H9 (cell line): ENCODE data around the gene TMEM106C. TPM values are rescaled to one million over a fixed set of nuclear protein-coding genes. Genes with fewer than 3 reads are reported as not detected.
"Not testable (repeated sequence)": the region's sequence is repeated elsewhere in the genome, so short reads cannot be mapped to it uniquely, and the experiment has no call there.

Source experiments
- DNase-seq: peaks from one replicate; pipeline ENCODE4 v3.0.0-alpha.2; 2017
- H2AFZ ChIP-seq: one replicate; pipeline ENCODE4 v1.6.1; 2013; ENCODE audit warnings: mild to moderate bottlenecking, low read length, control low read depth, moderate library complexity
- H2AK5ac ChIP-seq: 2 replicates; pipeline ENCODE4 v1.6.1; 2013; ENCODE audit warnings: low read length, control low read depth, mixed read lengths; ENCODE audit not compliant: insufficient read length
- H2BK120ac ChIP-seq: one replicate; pipeline ENCODE4 v1.6.1; 2013; ENCODE audit warnings: low read depth, mild to moderate bottlenecking, low read length, control low read depth, inconsistent platforms; ENCODE audit not compliant: poor library complexity, severe bottlenecking
- H2BK12ac ChIP-seq: 2 replicates; pipeline ENCODE4 v1.6.1; 2013; ENCODE audit warnings: low read length, control low read depth, mixed read lengths, low read depth; ENCODE audit not compliant: insufficient read length
- H2BK15ac ChIP-seq: 2 replicates; pipeline ENCODE4 v1.6.1; 2013; ENCODE audit warnings: low read depth, low read length, control low read depth
- H2BK20ac ChIP-seq: one replicate; pipeline ENCODE4 v1.6.1; 2013; ENCODE audit warnings: low read depth, mild to moderate bottlenecking, low read length, control low read depth, inconsistent platforms; ENCODE audit not compliant: poor library complexity, severe bottlenecking
- H2BK5ac ChIP-seq: 2 replicates; pipeline ENCODE4 v1.6.1; 2013; ENCODE audit warnings: low read length, control low read depth, mixed read lengths; ENCODE audit not compliant: insufficient read length
- H3K14ac ChIP-seq: 2 replicates; pipeline ENCODE4 v1.6.1; 2013; ENCODE audit warnings: low read length, control low read depth; ENCODE audit not compliant: insufficient read depth
- H3K18ac ChIP-seq: 2 replicates; pipeline ENCODE4 v1.6.1; 2013; ENCODE audit warnings: low read depth, mild to moderate bottlenecking, mixed read lengths, low read length, control low read depth; ENCODE audit not compliant: insufficient read length
- H3K23ac ChIP-seq: 2 replicates; pipeline ENCODE4 v1.6.1; 2013; ENCODE audit warnings: low read length, control low read depth, mixed read lengths, low read depth; ENCODE audit not compliant: insufficient read length
- H3K23me2 ChIP-seq: 2 replicates; pipeline ENCODE4 v1.6.1; 2013; ENCODE audit warnings: low read depth, mild to moderate bottlenecking, mixed read lengths, low read length, control low read depth; ENCODE audit not compliant: insufficient read length, poor library complexity, severe bottlenecking
- H3K27ac ChIP-seq: 2 replicates; pipeline ENCODE4 v1.5.1; 2013; ENCODE audit warnings: low read length, control low read depth, mixed read lengths, low read depth; ENCODE audit not compliant: insufficient read length
- H3K27me3 ChIP-seq: 2 replicates; pipeline ENCODE4 v1.6.1; 2013; ENCODE audit warnings: low read length, control low read depth, inconsistent platforms; ENCODE audit not compliant: insufficient read depth
- H3K4ac ChIP-seq: 2 replicates; pipeline ENCODE4 v1.6.1; 2013; ENCODE audit warnings: low read depth, mild to moderate bottlenecking, control low read depth, inconsistent platforms, low read length, moderate library complexity
- H3K4me1 ChIP-seq: 2 replicates; pipeline ENCODE4 v1.6.1; 2013; ENCODE audit warnings: low read length, control low read depth, inconsistent platforms; ENCODE audit not compliant: insufficient read depth
- H3K4me2 ChIP-seq: 2 replicates; pipeline ENCODE4 v1.6.1; 2013; ENCODE audit warnings: low read length, control low read depth, mixed read lengths; ENCODE audit not compliant: insufficient read length, insufficient read depth
- H3K56ac ChIP-seq: 2 replicates; pipeline ENCODE4 v1.6.1; 2013; ENCODE audit warnings: low read depth, mild to moderate bottlenecking, mixed read lengths, low read length, control low read depth; ENCODE audit not compliant: insufficient read length
- H3K79me1 ChIP-seq: 2 replicates; pipeline ENCODE4 v1.6.1; 2013; ENCODE audit warnings: low read depth, mild to moderate bottlenecking, moderate library complexity, low read length, control low read depth, inconsistent platforms; ENCODE audit not compliant: insufficient read depth, poor library complexity, severe bottlenecking
- H3K79me2 ChIP-seq: 2 replicates; pipeline ENCODE4 v1.6.1; 2013; ENCODE audit warnings: low read length, control low read depth, inconsistent platforms; ENCODE audit not compliant: insufficient read depth
- H3K9ac ChIP-seq: 2 replicates; pipeline ENCODE4 v1.6.1; 2013; ENCODE audit warnings: low read length, control low read depth, mixed read lengths; ENCODE audit not compliant: insufficient read length; ENCODE audit errors: extremely low read depth
- H3K9me3 ChIP-seq: one replicate; pipeline ENCODE4 v1.6.1; 2013; ENCODE audit warnings: low read depth, low read length, inconsistent platforms; ENCODE audit not compliant: control insufficient read depth
- H3T11ph ChIP-seq: one replicate; pipeline ENCODE4 v1.6.1; 2013; ENCODE audit warnings: mild to moderate bottlenecking, low read length, control low read depth, inconsistent platforms
- H4K20me1 ChIP-seq: one replicate; pipeline ENCODE4 v1.6.1; 2013; ENCODE audit not compliant: control insufficient read depth, insufficient read length, insufficient read depth
- H4K5ac ChIP-seq: 2 replicates; pipeline ENCODE4 v1.6.1; 2013; ENCODE audit warnings: low read depth, mild to moderate bottlenecking, mixed read lengths, low read length, control low read depth; ENCODE audit not compliant: insufficient read length
- H4K8ac ChIP-seq: replicated peaks from 2 replicates; pipeline ENCODE4 v1.6.1; 2013; ENCODE audit warnings: low read length, control low read depth, mixed read lengths, low read depth; ENCODE audit not compliant: insufficient read length
- H4K91ac ChIP-seq: 2 replicates; pipeline ENCODE4 v1.6.1; 2013; ENCODE audit warnings: low read depth, mild to moderate bottlenecking, moderate library complexity, mixed read lengths, low read length, control low read depth; ENCODE audit not compliant: insufficient read length
- H3K27ac Mint-ChIP-seq, 3 experiments: 2 replicates in 2 of 3; 3 replicates in 1 of 3; pipeline ENCODE4 v1.8.0; 2020 to 2021; ENCODE audit warnings: mixed read lengths in 3 of 3, mild to moderate bottlenecking in 1 of 3, moderate library complexity in 1 of 3
- H3K27me3 Mint-ChIP-seq: 2 replicates; pipeline ENCODE4 v1.8.0; 2021; ENCODE audit warnings: low read depth, mild to moderate bottlenecking, moderate library complexity, mixed read lengths
- H3K36me3 Mint-ChIP-seq, 3 experiments: 2 replicates in 2 of 3; 3 replicates in 1 of 3; pipeline ENCODE4 v1.8.0; 2020 to 2021; ENCODE audit warnings: low read depth in 3 of 3, mixed read lengths in 3 of 3; ENCODE audit not compliant: insufficient read depth in 1 of 3
- H3K4me1 Mint-ChIP-seq, 2 experiments: 2 replicates each; pipeline ENCODE4 v1.8.0; 2020; ENCODE audit warnings: mixed read lengths in 2 of 2
- H3K4me3 Mint-ChIP-seq, 2 experiments: 2 replicates in 1 of 2; 3 replicates in 1 of 2; pipeline ENCODE4 v1.8.0; 2020 to 2021; ENCODE audit warnings: mild to moderate bottlenecking in 2 of 2, mixed read lengths in 2 of 2, moderate library complexity in 1 of 2
- H3K9me3 Mint-ChIP-seq, 2 experiments: 2 replicates in 1 of 2; 3 replicates in 1 of 2; pipeline ENCODE4 v1.8.0; 2020; ENCODE audit warnings: mild to moderate bottlenecking in 2 of 2, mixed read lengths in 2 of 2, moderate library complexity in 1 of 2
- CTCF ChIP-seq: fragments of 200-600 bp; sonication (generic); conservative IDR thresholded peaks from 3 replicates; pipeline ENCODE4 v1.8.0; 2021; ENCODE audit warnings: antibody characterized with exemption, mild to moderate bottlenecking
- WGBS: extraction: QIAGEN DNeasy Blood & Tissue Kit; methylation state at CpG from one replicate; pipeline ENCODE4 v1.1.7; 2013; ENCODE audit warnings: missing lambda C conversion rate, low lambda C conversion rate, mixed read lengths; ENCODE audit not compliant: insufficient read length; ENCODE audit errors: extremely low coverage; 5-methylcytosine and 5-hydroxymethylcytosine counted together
- total RNA-seq: library from RNA; stranded (reverse); gene quantifications from 2 replicates; pipeline ENCODE4 v1.2.1, GENCODE V29; 2021

TMEM106C gene
- total RNA-seq, 1 experiment from 2014 or later = 43.7 TPM

- H3K4me1 ChIP-seq = no peaks in the 10 kb centered on the region
- H4K5ac ChIP-seq = no peak overlapping the region
- WGBS = no CpG with 5 or more reads among the region's 3 CpGs
- H2AK5ac ChIP-seq = no peak overlapping the region
- no peaks in the 10 kb centered on the region for H3K27me3 ChIP-seq
- H3K18ac ChIP-seq = no peak overlapping the region
- TF ChIP-seq CTCF = no peak
- H4K8ac ChIP-seq = no peak overlapping the region
- no peak overlapping the region for H2AFZ ChIP-seq
- H3K23me2 ChIP-seq = no peaks in the 10 kb centered on the region
- H3K4ac ChIP-seq = no peak overlapping the region
- no peaks in the 10 kb centered on the region for H3K79me2 ChIP-seq
- H3K4me2 ChIP-seq = no peak overlapping the region
- Mint-ChIP-seq H3K27ac (no peak overlapping the region), H3K4me3 (no peak overlapping the region), H3K36me3 (peaks cover 16 to 35% (median 18%) of the 10 kb centered on the region in 3 experiments), H3K27me3 (peaks cover 31% of the 10 kb centered on the region), H3K4me1 (peaks cover 8 to 12% of the 10 kb centered on the region in 2 experiments), H3K9me3 (peaks cover 34 to 37% of the 10 kb centered on the region in 2 experiments)
- H3K79me1 ChIP-seq = no peaks in the 10 kb centered on the region
- no peak overlapping the region for H3K14ac ChIP-seq
- H3K27ac ChIP-seq = no peak overlapping the region
- no peak overlapping the region for H2BK5ac ChIP-seq
- H2BK120ac ChIP-seq = no peak overlapping the region
- no peak overlapping the region for H3K23ac ChIP-seq
- peaks cover 11% of the 10 kb centered on the region for H3K9me3 ChIP-seq
- no peak overlapping the region for H2BK20ac ChIP-seq
- no peak overlapping the region for H3T11ph ChIP-seq
- H3K9ac ChIP-seq = no peak overlapping the region
- no peak overlapping the region for H3K56ac ChIP-seq
- H4K91ac ChIP-seq = no peak overlapping the region
- H2BK15ac ChIP-seq = no peak overlapping the region
- no peaks in the 10 kb centered on the region for H4K20me1 ChIP-seq
- no peak overlapping the region for H2BK12ac ChIP-seq
- no peak for DNase-seq
Measured at GRCh38 chr12:47955059-47955458, 8.3 kb upstream of the TMEM106C start.

- not testable (repeated sequence) for H3K4ac ChIP-seq, H3K9ac ChIP-seq, H3K23ac ChIP-seq, DNase-seq, H2BK15ac ChIP-seq, H4K5ac ChIP-seq, H2AK5ac ChIP-seq, H3K23me2 ChIP-seq, H3K4me1 ChIP-seq, H3K14ac ChIP-seq, H3K79me2 ChIP-seq, H2BK120ac ChIP-seq, H3K56ac ChIP-seq, H3K27me3 ChIP-seq, H4K8ac ChIP-seq, H2BK12ac ChIP-seq, H3K18ac ChIP-seq, H3K27ac ChIP-seq, H4K20me1 ChIP-seq, H3K27ac Mint-ChIP-seq, H3T11ph ChIP-seq, H3K79me1 ChIP-seq, H2BK5ac ChIP-seq, H2BK20ac ChIP-seq, H3K4me2 ChIP-seq, H2AFZ ChIP-seq, H4K91ac ChIP-seq, H3K4me3 Mint-ChIP-seq
- WGBS = no CpG with 5 or more reads among the region's 1 CpG
- peaks cover 17% of the 10 kb centered on the region for H3K9me3 ChIP-seq
- Mint-ChIP-seq H3K27me3 (peaks cover 45% of the 10 kb centered on the region), H3K4me1 (peaks cover 17 to 26% of the 10 kb centered on the region in 2 experiments), H3K9me3 (peaks cover 47 to 50% of the 10 kb centered on the region in 2 experiments), H3K36me3 (peaks cover 28 to 48% (median 29%) of the 10 kb centered on the region in 3 experiments)
Measured at GRCh38 chr12:47957671-47958070, 5.7 kb upstream of the TMEM106C start.
